ENCODE measurements around the gene NUPR1.

GRCh38 chr16:28546626-28547025 lies 7.9 kb upstream of the NUPR1 start:
- TF ChIP-seq POLR2A (IDR thresholded peaks at IDR 0.05; ENCODE audit: low read length) (no peak), GATA1 (IDR thresholded peaks at IDR 0.05; ENCODE audit: low read depth, low read length) (no peak)

Measured in erythroblast (primary cell).